Heart right ventricle (tissue), 16 donors: ENCODE results near the gene SNRPD1. TPM values are rescaled to one million over a fixed set of nuclear protein-coding genes. Genes with fewer than 3 reads are reported as not detected.
"Not testable (repeated sequence)": the region's sequence is repeated elsewhere in the genome, so short reads cannot be mapped to it uniquely, and the experiment has no call there.

ENCODE experiments used
- ATAC-seq, 8 donors: fragments of 200-7000 bp; cut with Tn5 transposase; one replicate each; pipeline ENCODE4 v1.9.1; 2020; ENCODE audit warnings: mild to moderate bottlenecking in 8 of 8, moderate library complexity in 8 of 8, moderate number of reproducible peaks in 1 of 8
- DNase-seq, 2 donors: peaks; one replicate each; pipeline ENCODE4 v3.0.0-alpha.2; 2020
- H3K27ac ChIP-seq, 10 donors: fragments of 200-600 bp; sonication (generic) in 2 of 10; one replicate each; pipeline versions ENCODE4 v1.5.0 to v1.8.0; 2020 to 2022; ENCODE audit warnings: mild to moderate bottlenecking in 3 of 10
- H3K27me3 ChIP-seq, 7 donors: fragments of 200-600 bp; one replicate each; pipeline ENCODE4 v1.8.0; 2021 to 2022; ENCODE audit warnings: mild to moderate bottlenecking in 2 of 7
- H3K36me3 ChIP-seq, 9 donors: fragments of 200-600 bp; sonication (generic) in 1 of 9; one replicate each; pipeline versions ENCODE4 v1.5.0 to v1.8.0; 2020 to 2022; ENCODE audit warnings: mild to moderate bottlenecking in 2 of 9
- H3K4me1 ChIP-seq, 9 donors: fragments of 200-600 bp; sonication (generic) in 1 of 9; one replicate each; pipeline versions ENCODE4 v1.5.0 to v1.8.0; 2020 to 2022; ENCODE audit warnings: mild to moderate bottlenecking in 4 of 9
- H3K4me3 ChIP-seq, 10 donors: fragments of 200-600 bp; sonication (generic) in 2 of 10; one replicate each; pipeline versions ENCODE4 v1.5.0 to v1.8.0; 2020 to 2022; ENCODE audit warnings: mild to moderate bottlenecking in 7 of 10, moderate library complexity in 2 of 10
- H3K9me3 ChIP-seq, 11 donors: fragments of 200-600 bp in 10 of 11; sonication (generic) in 2 of 11; one replicate each; pipeline versions ENCODE4 v1.5.0 to v1.8.0; 2013 to 2022; ENCODE audit warnings: mild to moderate bottlenecking in 2 of 11, control low read depth in 1 of 11, moderate library complexity in 1 of 11
- WGBS, 2 donors: extraction: QIAGEN DNeasy Blood & Tissue Kit; methylation state at CpG; one replicate each; pipeline ENCODE4 v1.1.7; 2013; ENCODE audit warnings: inconsistent platforms in 1 of 2; 5-methylcytosine and 5-hydroxymethylcytosine counted together
- intact Hi-C, 10 donors: fragments of 100-400 bp; cut with DNase I; formaldehyde crosslinking; loops; one replicate each; pipeline versions ENCODE4 v1.11.1 to v1.14.2; 2022
- polyA plus RNA-seq, 2 donors: library from polyadenylated mRNA; stranded (reverse); fragments of 200-250 nt; gene quantifications; one replicate each; pipeline ENCODE4 v1.2.3, GENCODE V29; 2013
- total RNA-seq, 10 donors: library from RNA; stranded (reverse); fragmentation: NEBNext Ultra II Directional in 3 of 10; extraction: Animal tissue kit (Norgen Biotek cat#: 25700) in 3 of 10; gene quantifications; one replicate each; pipeline versions ENCODE4 v1.2.1 to v1.2.4, GENCODE V29; 2021 to 2023
- TF ChIP-seq, protein P1 (sequence below), 9 donors: fragments of 200-600 bp; sonication (generic) in 2 of 9; IDR thresholded peaks; one replicate each; pipeline versions ENCODE4 v1.5.0 to v1.8.0; 2021 to 2022; ENCODE audit warnings: antibody characterized with exemption in 9 of 9, mild to moderate bottlenecking in 5 of 9, moderate library complexity in 1 of 9
- donor health status: Arrhythmogenic right ventricular cardiomyopathy.
- donor health status: ischemic (EF 13 %, LVEDD 7.1; RV severe dilation, severe dysfunction).
- donor health status: healthy with polysubstance abuse.
- donor health status: DM: no; HTN: yes; CAD: no.
- donor health status: DM: no; HTN: no; CAD: no.
- donor health status: ischemic (EF 25% LVEDD 6.9; RV normal size, moderate dysfunction).
- donor health status: ischemic (EF 25% LVEDD 5.7; RV mildly dilated, moderate dysfunction).
- donor health status: healthy.
- donor health status: DM: yes; HTN: yes; CAD: no.
- donor health status: Ischemic cardiomyopathy.
- donor health status: ischemic (EF 35%, LVEDD 5.7; RV mildly dilated, moderate dysfunction).
- donor health status: nonischemic (EF 11% LVEDD 7.7; RV severe dilation, severe dysfunction).
- donor health status: DM: yes; HTN: yes; CAD: no.
- donor health status: PGD.
- donor health status: ischemic (EF 29% LVEDD 5.4; RV normal size, mild dysfunction).
- donor health status: nonischemic (EF 23%, LVEDD 6.1; RV moderate dilation, normal function).

The SNRPD1 gene
- total and polyA plus RNA-seq, 12 donors = 11.1 to 36.3 (median 18.6) TPM

DNA sequence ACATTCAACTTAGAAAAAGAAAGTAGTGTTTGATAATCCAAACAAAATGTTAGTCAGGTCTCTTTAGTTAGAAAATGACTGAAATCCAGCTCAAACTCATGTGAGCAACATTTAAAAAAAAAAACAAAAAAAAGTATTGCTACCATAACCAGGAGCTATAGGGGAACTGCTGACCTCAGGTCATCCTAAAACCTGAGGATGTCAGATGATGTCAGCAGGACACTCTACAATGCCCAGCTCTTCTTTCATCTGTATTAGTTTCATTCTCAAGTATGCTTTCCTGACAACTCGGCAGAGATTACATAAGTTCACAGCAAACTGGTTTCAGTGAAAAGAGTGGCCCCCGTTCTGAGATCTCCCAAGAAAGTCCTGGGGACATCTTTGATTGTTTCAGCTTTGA is 7.4 kb upstream of the SNRPD1 start:
- DNase-seq (no peak), ATAC-seq (no peak)
- 25 to 30% methylated on average over 2 of the region's 2 CpGs for WGBS, 2 donors
- TF ChIP-seq, protein P1, sequence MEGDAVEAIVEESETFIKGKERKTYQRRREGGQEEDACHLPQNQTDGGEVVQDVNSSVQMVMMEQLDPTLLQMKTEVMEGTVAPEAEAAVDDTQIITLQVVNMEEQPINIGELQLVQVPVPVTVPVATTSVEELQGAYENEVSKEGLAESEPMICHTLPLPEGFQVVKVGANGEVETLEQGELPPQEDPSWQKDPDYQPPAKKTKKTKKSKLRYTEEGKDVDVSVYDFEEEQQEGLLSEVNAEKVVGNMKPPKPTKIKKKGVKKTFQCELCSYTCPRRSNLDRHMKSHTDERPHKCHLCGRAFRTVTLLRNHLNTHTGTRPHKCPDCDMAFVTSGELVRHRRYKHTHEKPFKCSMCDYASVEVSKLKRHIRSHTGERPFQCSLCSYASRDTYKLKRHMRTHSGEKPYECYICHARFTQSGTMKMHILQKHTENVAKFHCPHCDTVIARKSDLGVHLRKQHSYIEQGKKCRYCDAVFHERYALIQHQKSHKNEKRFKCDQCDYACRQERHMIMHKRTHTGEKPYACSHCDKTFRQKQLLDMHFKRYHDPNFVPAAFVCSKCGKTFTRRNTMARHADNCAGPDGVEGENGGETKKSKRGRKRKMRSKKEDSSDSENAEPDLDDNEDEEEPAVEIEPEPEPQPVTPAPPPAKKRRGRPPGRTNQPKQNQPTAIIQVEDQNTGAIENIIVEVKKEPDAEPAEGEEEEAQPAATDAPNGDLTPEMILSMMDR (IDR thresholded peaks at IDR 0.05) = no peak
- no peaks in the 10 kb centered on the region for H3K9me3 ChIP-seq
- peak overlapping the region in 1 of 10 donors; percentile 46 for H3K27ac ChIP-seq
- no peaks in the 10 kb centered on the region for H3K36me3 ChIP-seq
- H3K27me3 ChIP-seq = no peaks in the 10 kb centered on the region
- no peak overlapping the region for H3K4me3 ChIP-seq
- peaks cover 0 to 18% (median 6%) of the 10 kb centered on the region in 9 donors for H3K4me1 ChIP-seq
- intact Hi-C loops = loop anchor here in 3 of 10 donors (5.0 to 10.0 kb wide), 4 partner anchors 98 to 500 kb away; partner anchors contain the start of genes MIB1 (in 2 of the 3) and ABHD3 (in 1 of the 3)

DNA sequence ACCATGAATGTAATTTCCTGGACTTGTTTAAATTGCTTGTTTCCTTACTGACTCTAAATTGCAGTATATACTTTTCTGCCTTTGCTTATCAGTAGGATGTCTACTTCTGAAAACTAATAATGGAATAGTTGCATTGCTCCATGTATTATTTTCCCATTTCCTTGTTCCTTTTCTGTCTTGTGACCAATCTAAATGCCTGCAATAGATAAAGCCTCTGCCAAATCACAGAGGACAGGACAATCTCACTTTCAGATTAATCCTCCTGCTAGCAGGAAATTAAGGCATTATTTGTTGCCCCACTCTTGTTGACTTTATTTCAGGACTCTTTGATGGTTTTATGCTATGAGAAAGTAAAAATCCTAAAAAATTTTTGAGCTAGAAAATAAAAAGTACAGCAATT is 6.9 kb upstream of the SNRPD1 start:
- H3K36me3 ChIP-seq = no peaks in the 10 kb centered on the region
- intact Hi-C loops = loop anchor here in 1 of 10 donors (10.0 kb wide), 1 partner anchor 500 kb away; no protein-coding TSS in a partner anchor
- H3K27me3 ChIP-seq = no peaks in the 10 kb centered on the region
- peaks cover 0 to 18% (median 3%) of the 10 kb centered on the region in 9 donors for H3K4me1 ChIP-seq
- H3K27ac ChIP-seq = no peak overlapping the region
- TF ChIP-seq, protein P1 (IDR thresholded peaks at IDR 0.05) = no peak
- ATAC-seq (no peak), DNase-seq (no peak)
- no peaks in the 10 kb centered on the region for H3K9me3 ChIP-seq
- H3K4me3 ChIP-seq = no peak overlapping the region

DNA sequence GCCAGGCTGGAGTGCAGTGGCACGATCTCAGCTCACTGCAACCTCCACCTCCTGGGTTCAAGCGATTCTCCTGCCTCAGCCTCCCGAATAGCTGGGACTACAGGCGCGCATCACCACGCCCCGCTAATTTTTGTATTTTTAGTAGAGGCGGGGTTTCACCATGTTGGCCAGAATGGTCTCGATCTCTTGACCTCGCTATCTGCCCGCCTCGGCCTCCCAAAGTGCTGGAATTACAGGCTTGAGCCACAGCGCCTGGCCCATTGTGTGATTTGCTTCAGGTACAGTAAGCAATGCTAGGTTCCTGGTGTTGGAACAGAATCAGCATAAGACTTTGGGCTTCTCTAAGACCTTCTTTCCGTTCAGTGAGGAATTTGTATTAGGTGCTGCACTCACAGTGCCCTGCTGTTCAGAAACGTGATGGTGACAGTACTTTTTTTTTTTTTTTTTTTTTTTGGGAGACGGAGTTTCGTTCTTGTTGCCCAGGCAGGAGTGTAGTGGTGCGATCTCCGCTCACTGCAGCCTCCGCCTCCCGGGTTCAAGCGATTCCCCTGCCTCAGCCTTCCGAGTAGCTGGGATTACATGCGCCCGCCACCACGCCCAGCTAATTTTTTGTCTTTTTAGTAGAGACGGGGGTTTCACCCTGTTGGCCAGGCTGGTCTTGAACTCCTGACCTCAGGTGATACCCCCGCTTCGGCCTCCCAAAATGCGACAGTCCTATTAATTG is 551 bp upstream of the SNRPD1 start:
- not testable (repeated sequence) for H3K27me3 ChIP-seq, DNase-seq, H3K9me3 ChIP-seq
- Histone ChIP-seq H3K4me1 (peaks cover 3 to 23% (median 20%) of the 10 kb centered on the region in 9 donors), H3K4me3 (peak overlapping the region in 9 of 10 donors; percentile 58 to 97 (median 79)), H3K36me3 (peaks cover 0 to 23% (median 4%) of the 10 kb centered on the region in 9 donors), H3K27ac (peak overlapping the region; percentile 16 to 93 (median 82))
- intact Hi-C loops = loop anchor here in 2 of 10 donors (10.0 kb wide), 2 partner anchors 93 to 243 kb away; partner anchors contain the start of gene ABHD3 (in 2 of the 2)
- 59 to 61% methylated on average over 30 of the region's 30 CpGs for WGBS, 2 donors
- ATAC-seq = peak in 2 of 8 donors; percentile 2

DNA sequence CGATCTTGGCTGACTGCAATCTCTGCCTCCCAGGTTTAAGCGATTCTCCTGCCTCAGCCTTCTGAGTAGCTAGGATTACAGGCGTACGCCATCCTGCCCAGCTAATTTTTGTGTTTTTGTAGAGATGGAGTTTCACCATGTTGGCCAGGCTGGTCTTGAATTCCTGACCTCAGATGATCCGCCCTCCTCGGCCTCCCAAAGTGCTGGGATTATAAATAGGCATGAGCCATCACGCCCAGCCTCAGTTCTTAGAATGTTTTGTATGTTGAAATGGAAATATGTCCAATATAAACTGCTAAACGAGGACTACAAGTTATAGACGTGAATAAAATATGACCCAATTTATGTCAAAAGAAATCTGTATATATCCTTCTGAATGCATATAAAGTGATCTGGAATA is 9.5 kb downstream of the SNRPD1 start:
- Histone ChIP-seq H3K36me3 (peaks cover 0 to 90% (median 31%) of the 10 kb centered on the region in 9 donors), H3K27ac (peak overlapping the region in 2 of 10 donors; percentile 36 to 49)
- DNase-seq = peak in 1 of 2 donors; percentile 13

DNA sequence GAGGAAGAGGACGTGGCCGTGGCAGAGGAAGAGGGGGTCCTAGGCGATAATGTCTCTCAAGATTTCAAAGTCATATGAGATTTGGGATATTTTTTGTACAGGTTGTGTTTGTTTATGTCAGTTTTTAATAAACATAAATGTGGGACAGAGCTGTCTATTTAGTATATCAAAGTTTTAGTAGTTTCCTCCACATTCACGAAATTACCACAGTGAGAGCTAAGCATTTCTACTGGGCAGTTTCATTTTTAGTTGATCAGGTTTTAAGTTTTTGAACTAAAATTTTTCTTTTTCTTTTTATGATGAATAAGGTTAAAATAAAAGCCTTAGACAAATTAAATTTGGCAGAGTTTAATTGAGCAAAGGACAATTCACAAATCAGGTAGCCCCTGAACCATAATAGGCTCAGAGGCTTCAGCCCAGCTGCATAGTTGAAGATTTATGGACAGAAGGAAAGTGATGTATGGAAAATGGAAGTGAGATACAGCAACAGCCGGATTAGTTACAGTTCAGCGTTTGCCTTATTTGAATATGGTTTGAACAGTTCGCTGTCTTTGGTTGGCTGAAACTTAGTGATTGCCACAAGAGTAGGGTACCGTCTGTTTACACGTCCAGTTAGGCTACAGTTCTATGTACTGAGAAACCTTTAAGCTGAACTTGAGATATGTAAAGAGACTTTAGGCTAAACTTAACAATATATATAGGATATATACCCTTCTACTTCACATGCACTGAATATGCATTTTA is 17.1 kb downstream of the SNRPD1 start:
- H3K36me3 ChIP-seq = peaks cover 0 to 96% (median 31%) of the 10 kb centered on the region in 9 donors
- 79 to 82% methylated on average over 9 of the region's 9 CpGs for WGBS, 2 donors
- no peak for DNase-seq
- H3K9me3 ChIP-seq = no peaks in the 10 kb centered on the region
- no peak overlapping the region for H3K4me3 ChIP-seq
- no peaks in the 10 kb centered on the region for H3K4me1 ChIP-seq
- H3K27ac ChIP-seq = no peak overlapping the region
- no peak for ATAC-seq
- intact Hi-C loops = loop anchor here in 1 of 10 donors (10.0 kb wide), 1 partner anchor 236 kb away; no protein-coding TSS in a partner anchor
- TF ChIP-seq, protein P1 (IDR thresholded peaks at IDR 0.05) = no peak
- H3K27me3 ChIP-seq = no peaks in the 10 kb centered on the region

More for the DNA sequence above, 9.5 kb downstream of the SNRPD1 start:
- not testable (repeated sequence) for H3K4me1 ChIP-seq, H3K27me3 ChIP-seq, H3K9me3 ChIP-seq, H3K4me3 ChIP-seq
- 69 to 74% methylated on average over 9 of the region's 9 CpGs for WGBS, 2 donors
- ATAC-seq = peak in 4 of 8 donors; percentile 35 to 72 (median 58)
- intact Hi-C loops = loop anchor here in 1 of 10 donors (10.0 kb wide), 1 partner anchor 243 kb away; no protein-coding TSS in a partner anchor
